ENCODE results near the gene DCTN1.

GRCh38 chr2:74368499-74368898, 11.6 kb downstream of the DCTN1 start:
- TF ChIP-seq EZH2 (IDR thresholded peaks at IDR 0.05; ENCODE audit: borderline replicate concordance, insufficient read depth, low read depth, low read length, poor library complexity, severe bottlenecking) (no peak), CTCF (IDR thresholded peaks at IDR 0.05) (no peak)

All from B cell (primary cell).